Neural cell (in vitro differentiated cells): Measurements from ENCODE around the gene GADL1.

ENCODE experiments used
- EP300 ChIP-seq: fragments of 450-650 bp; conservative IDR thresholded peaks from 2 replicates; pipeline ENCODE4 v1.6.1; 2014; ENCODE audit warnings: antibody characterized with exemption, mild to moderate bottlenecking, moderate library complexity; ENCODE audit not compliant: poor library complexity, severe bottlenecking
- EZH2 ChIP-seq: fragments of 200-600, 300-800 bp; shearing (Covaris generic), sonication (generic); IDR thresholded peaks from 2 replicates; pipeline ENCODE4 v1.6.1; 2014; ENCODE audit warnings: antibody characterized with exemption, low read length, borderline replicate concordance, mild to moderate bottlenecking; ENCODE audit not compliant: insufficient read depth, poor library complexity, severe bottlenecking
- POLR2AphosphoS5 ChIP-seq: IDR thresholded peaks from 2 replicates; pipeline ENCODE4 v1.6.1; 2012
- RAD21 ChIP-seq: fragments of 450-650 bp; conservative IDR thresholded peaks from 2 replicates; pipeline ENCODE4 v1.6.1; 2014; ENCODE audit warnings: antibody characterized with exemption, mild to moderate bottlenecking, moderate library complexity
- SMC3 ChIP-seq: fragments of 450-650 bp; conservative IDR thresholded peaks from 2 replicates; pipeline ENCODE4 v1.6.1; 2014; ENCODE audit warnings: antibody characterized with exemption, mild to moderate bottlenecking, moderate library complexity; ENCODE audit not compliant: poor library complexity
- TAF1 ChIP-seq: IDR thresholded peaks from 2 replicates; pipeline ENCODE4 v1.6.1; 2012; ENCODE audit warnings: low read depth
- TF ChIP-seq, protein P1 (sequence below): fragments of 450-650 bp; IDR thresholded peaks from 2 replicates; pipeline ENCODE4 v1.5.1; 2014; ENCODE audit warnings: antibody characterized with exemption, mild to moderate bottlenecking, moderate library complexity; ENCODE audit not compliant: poor library complexity, severe bottlenecking
- TF ChIP-seq, protein P2 (sequence below): IDR thresholded peaks from 2 replicates; pipeline ENCODE4 v1.6.1; 2012; ENCODE audit warnings: borderline replicate concordance

DNA sequence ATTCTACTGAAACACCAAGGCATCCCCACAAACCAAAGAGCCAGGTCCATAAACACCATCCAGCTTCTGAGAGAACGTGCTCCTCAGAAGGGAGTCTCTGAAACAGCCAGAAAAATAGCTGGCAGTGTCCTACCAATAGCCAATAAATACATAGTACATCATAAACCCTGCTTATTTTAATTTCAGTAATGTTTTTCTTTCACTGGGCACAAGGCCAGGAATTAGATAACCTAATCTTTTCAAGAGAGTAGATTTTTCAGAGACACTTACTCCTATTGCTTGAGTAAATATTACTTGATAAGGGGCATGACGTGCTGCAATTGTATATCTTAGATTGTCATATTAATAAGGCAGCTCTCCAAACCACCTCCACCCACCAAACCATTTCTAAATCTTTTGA lies 22.7 kb downstream of the GADL1 start:
- TF ChIP-seq EZH2 (no peak), TAF1 (no peak), RAD21 (no peak), EP300 (no peak), POLR2AphosphoS5 (no peak), SMC3 (no peak)
- TF ChIP-seq, protein P1, sequence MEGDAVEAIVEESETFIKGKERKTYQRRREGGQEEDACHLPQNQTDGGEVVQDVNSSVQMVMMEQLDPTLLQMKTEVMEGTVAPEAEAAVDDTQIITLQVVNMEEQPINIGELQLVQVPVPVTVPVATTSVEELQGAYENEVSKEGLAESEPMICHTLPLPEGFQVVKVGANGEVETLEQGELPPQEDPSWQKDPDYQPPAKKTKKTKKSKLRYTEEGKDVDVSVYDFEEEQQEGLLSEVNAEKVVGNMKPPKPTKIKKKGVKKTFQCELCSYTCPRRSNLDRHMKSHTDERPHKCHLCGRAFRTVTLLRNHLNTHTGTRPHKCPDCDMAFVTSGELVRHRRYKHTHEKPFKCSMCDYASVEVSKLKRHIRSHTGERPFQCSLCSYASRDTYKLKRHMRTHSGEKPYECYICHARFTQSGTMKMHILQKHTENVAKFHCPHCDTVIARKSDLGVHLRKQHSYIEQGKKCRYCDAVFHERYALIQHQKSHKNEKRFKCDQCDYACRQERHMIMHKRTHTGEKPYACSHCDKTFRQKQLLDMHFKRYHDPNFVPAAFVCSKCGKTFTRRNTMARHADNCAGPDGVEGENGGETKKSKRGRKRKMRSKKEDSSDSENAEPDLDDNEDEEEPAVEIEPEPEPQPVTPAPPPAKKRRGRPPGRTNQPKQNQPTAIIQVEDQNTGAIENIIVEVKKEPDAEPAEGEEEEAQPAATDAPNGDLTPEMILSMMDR = no peak
- TF ChIP-seq, protein P2, sequence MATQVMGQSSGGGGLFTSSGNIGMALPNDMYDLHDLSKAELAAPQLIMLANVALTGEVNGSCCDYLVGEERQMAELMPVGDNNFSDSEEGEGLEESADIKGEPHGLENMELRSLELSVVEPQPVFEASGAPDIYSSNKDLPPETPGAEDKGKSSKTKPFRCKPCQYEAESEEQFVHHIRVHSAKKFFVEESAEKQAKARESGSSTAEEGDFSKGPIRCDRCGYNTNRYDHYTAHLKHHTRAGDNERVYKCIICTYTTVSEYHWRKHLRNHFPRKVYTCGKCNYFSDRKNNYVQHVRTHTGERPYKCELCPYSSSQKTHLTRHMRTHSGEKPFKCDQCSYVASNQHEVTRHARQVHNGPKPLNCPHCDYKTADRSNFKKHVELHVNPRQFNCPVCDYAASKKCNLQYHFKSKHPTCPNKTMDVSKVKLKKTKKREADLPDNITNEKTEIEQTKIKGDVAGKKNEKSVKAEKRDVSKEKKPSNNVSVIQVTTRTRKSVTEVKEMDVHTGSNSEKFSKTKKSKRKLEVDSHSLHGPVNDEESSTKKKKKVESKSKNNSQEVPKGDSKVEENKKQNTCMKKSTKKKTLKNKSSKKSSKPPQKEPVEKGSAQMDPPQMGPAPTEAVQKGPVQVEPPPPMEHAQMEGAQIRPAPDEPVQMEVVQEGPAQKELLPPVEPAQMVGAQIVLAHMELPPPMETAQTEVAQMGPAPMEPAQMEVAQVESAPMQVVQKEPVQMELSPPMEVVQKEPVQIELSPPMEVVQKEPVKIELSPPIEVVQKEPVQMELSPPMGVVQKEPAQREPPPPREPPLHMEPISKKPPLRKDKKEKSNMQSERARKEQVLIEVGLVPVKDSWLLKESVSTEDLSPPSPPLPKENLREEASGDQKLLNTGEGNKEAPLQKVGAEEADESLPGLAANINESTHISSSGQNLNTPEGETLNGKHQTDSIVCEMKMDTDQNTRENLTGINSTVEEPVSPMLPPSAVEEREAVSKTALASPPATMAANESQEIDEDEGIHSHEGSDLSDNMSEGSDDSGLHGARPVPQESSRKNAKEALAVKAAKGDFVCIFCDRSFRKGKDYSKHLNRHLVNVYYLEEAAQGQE = no peak
